Measurements from ENCODE around the gene RABL3.
A peak's percentile ranks its signal among the peaks of the same experiment; 100 is the strongest.
"Not testable (repeated sequence)": the region's sequence is repeated elsewhere in the genome, so short reads cannot be mapped to it uniquely, and the experiment has no call there.

The RABL3 gene

DNA sequence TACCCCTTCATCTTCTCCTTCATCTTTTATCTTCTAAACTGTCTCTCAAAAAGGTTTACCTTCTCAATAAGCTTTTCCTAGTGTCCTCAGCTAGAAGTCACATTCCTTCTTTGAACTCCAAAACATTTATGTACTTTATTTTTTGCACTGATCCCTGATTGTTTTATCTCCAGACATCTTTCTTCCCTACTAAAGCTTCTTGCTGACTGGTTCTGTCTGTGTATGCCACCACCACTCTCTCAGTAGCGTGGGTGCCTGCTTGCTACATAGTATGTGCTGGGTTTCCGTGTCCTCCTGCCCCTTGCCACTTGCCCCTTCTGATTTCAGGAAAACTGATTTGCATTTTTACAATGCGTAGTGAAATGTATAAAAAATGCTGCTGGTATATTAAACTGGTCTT is 24.3 kb upstream of the RABL3 start:
- no peaks in the 10 kb centered on the region for H3K27me3 ChIP-seq (ENCODE audit: control insufficient read depth, insufficient read depth, low read length)
- H3K4me3 ChIP-seq (ENCODE audit: low read length), result no peak overlapping the region
- H3K9me3 ChIP-seq (ENCODE audit: control insufficient read depth, low read length), result no peaks in the 10 kb centered on the region
- no peaks in the 10 kb centered on the region for H3K36me3 ChIP-seq (ENCODE audit: control insufficient read depth, insufficient read depth, low read length)
- H3K4me1 ChIP-seq (ENCODE audit: control insufficient read depth, insufficient read depth, low read length), result no peaks in the 10 kb centered on the region
- no peak overlapping the region for H3K9ac ChIP-seq (ENCODE audit: low read length)

DNA sequence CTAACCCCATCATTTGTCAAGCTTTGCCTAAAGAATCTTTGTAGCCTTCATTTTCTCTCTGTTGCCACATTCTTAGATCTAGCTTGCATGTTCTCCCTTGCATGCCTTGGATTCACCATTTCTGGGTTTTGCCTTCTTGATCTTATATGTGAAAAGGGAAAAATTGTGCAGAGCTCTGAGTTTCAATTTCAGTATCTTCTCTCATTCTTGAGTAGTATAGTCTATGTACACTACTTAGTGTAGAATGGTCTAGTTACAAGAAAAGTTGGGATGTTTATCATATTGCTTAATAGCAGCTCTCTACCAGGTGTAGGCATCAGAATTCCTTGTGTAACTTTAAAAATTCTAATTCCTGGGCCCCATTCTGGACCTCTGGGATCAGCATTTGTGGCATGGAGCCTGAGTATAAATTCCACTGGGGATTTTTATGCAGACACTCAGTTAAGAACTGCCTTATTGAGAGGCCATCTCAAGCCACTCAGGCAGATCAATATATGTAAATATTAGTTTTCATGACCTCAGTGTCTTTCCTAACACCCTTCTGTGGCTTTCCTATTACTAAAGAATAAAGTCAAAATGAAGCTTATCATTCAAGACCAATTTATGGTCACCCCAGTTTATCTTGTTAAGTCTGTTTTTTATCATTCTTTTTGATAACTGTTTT is 23.6 kb upstream of the RABL3 start:
- Histone ChIP-seq H3K4me1 (ENCODE audit: control insufficient read depth, insufficient read depth, low read length) (no peaks in the 10 kb centered on the region), H3K4me3 (ENCODE audit: low read length) (no peak overlapping the region)

DNA sequence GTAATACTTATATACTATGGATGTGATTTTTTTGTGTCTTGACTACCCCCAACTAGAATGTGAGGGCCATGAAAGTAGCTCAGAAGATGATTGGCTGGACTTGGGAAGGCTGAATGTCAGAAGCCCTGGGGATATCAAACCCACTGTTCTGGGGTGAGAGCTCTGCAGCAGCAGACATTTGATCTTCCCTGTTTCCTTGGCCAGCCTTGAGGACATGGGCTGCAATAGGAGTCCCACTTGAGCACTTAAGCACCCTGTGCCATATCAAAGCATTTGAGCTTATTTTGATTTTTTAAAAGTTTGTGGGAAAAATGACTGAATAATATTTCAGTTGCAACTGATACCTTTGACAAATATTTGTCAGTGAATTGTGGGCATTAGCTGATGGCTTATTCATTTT is 21.9 kb upstream of the RABL3 start:
- Histone ChIP-seq H3K9me3 (ENCODE audit: control insufficient read depth, low read length) (no peaks in the 10 kb centered on the region), H3K4me1 (ENCODE audit: control insufficient read depth, insufficient read depth, low read length) (no peaks in the 10 kb centered on the region), H3K4me3 (ENCODE audit: low read length) (no peak overlapping the region), H3K27me3 (ENCODE audit: control insufficient read depth, insufficient read depth, low read length) (no peaks in the 10 kb centered on the region), H3K36me3 (ENCODE audit: control insufficient read depth, insufficient read depth, low read length) (no peaks in the 10 kb centered on the region), H3K9ac (ENCODE audit: low read length) (no peak overlapping the region)

More for the DNA sequence above, 23.6 kb upstream of the RABL3 start:
- Histone ChIP-seq H3K36me3 (ENCODE audit: control insufficient read depth, insufficient read depth, low read length) (no peaks in the 10 kb centered on the region), H3K9ac (ENCODE audit: low read length) (no peak overlapping the region), H3K27me3 (ENCODE audit: control insufficient read depth, insufficient read depth, low read length) (no peaks in the 10 kb centered on the region), H3K9me3 (ENCODE audit: control insufficient read depth, low read length) (no peaks in the 10 kb centered on the region)

DNA sequence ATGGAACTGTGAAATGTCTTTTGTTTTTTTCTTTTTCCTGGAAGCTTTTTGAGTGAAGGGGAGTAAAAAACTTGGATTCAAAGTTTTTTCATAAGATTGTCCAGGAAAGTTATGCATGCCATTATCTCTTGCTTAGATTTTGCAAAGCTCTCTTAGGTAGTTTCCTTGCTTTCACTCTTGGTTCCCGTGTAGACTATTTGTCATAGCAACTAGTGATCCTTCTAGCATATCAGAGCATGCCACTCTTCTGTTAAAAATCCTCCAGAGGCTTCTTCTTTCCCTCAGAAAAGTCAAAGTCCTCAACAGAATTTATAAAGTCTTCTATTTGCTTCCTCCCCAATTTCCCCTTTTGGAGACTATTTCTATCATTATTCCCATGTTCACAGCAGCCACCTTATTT is 21.3 kb upstream of the RABL3 start:
- H3K4me1 ChIP-seq (ENCODE audit: control insufficient read depth, insufficient read depth, low read length), result no peaks in the 10 kb centered on the region
- no peak overlapping the region for H3K4me3 ChIP-seq (ENCODE audit: low read length)
- no peak overlapping the region for H3K9ac ChIP-seq (ENCODE audit: low read length)

DNA sequence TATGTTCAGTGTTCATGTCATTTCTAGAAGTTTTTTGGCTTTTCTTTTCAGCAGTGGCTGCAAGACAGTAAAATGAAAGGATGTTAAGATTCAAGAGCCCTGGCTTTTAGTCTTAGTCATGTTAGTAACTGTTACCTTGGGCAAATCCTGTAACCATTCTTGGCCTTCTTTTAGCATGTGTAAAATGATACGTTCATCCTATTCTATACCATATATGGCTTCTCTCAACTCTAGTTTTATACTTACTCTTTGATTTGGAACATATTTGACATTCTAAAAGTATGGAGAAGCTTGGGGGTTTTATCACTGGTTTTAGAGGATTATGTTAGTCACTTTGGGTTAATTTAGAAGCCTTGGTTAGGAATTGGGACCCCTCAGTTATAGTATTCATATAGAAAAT is 20.3 kb upstream of the RABL3 start:
- no peaks in the 10 kb centered on the region for H3K4me1 ChIP-seq (ENCODE audit: control insufficient read depth, insufficient read depth, low read length)
- H3K4me3 ChIP-seq (ENCODE audit: low read length), result no peak overlapping the region
- H3K36me3 ChIP-seq (ENCODE audit: control insufficient read depth, insufficient read depth, low read length), result no peaks in the 10 kb centered on the region
- no peak overlapping the region for H3K9ac ChIP-seq (ENCODE audit: low read length)
- H3K9me3 ChIP-seq (ENCODE audit: control insufficient read depth, low read length), result no peaks in the 10 kb centered on the region
- H3K27me3 ChIP-seq (ENCODE audit: control insufficient read depth, insufficient read depth, low read length), result no peaks in the 10 kb centered on the region

More for the DNA sequence above, 21.3 kb upstream of the RABL3 start:
- no peaks in the 10 kb centered on the region for H3K27me3 ChIP-seq (ENCODE audit: control insufficient read depth, insufficient read depth, low read length)
- H3K36me3 ChIP-seq (ENCODE audit: control insufficient read depth, insufficient read depth, low read length), result no peaks in the 10 kb centered on the region
- no peaks in the 10 kb centered on the region for H3K9me3 ChIP-seq (ENCODE audit: control insufficient read depth, low read length)

DNA sequence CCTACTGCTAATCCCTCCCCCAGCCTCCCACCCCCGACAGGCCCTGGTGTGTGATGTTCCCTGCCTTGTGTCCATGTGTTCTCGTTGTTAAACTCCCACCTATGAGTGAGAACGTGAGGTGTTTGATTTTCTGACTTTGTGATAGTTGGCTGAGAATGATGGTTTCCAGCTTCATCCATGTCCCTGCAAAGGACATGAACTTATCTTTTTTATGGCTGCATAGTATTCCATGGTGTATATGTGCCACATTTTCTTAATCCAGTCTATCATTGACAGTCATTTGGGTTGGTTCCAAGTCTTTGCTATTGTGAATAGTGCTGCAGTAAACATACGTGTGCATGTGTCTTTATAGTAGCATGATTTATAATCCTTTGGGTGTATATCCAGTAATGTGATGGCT is 16.2 kb upstream of the RABL3 start:
- H3K36me3 ChIP-seq (ENCODE audit: control insufficient read depth, insufficient read depth, low read length); H3K9ac ChIP-seq (ENCODE audit: low read length); H3K9me3 ChIP-seq (ENCODE audit: control insufficient read depth, low read length); H3K4me1 ChIP-seq (ENCODE audit: control insufficient read depth, insufficient read depth, low read length); H3K4me3 ChIP-seq (ENCODE audit: low read length); H3K27me3 ChIP-seq (ENCODE audit: control insufficient read depth, insufficient read depth, low read length): not testable (repeated sequence)

DNA sequence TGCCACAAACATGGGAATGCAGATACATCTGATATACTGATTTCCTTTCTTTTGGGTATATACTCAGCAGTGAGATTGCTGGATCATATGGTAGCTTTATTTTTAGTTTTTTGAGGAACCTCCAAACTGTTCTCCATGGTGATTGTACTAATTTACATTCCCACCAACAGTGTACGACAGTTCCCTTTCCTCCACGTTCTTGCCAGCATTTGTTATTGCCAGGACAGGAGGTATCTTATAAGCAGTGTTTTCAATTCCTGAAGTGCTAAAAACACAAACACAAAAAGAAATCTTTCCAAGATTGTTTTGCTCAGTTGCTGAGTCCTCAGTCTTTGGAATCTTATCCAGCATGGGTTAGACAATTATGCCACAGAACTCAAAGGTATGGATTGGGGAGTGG is 13.7 kb upstream of the RABL3 start:
- no peaks in the 10 kb centered on the region for H3K27me3 ChIP-seq (ENCODE audit: control insufficient read depth, insufficient read depth, low read length)
- no peaks in the 10 kb centered on the region for H3K36me3 ChIP-seq (ENCODE audit: control insufficient read depth, insufficient read depth, low read length)
- H3K9me3 ChIP-seq (ENCODE audit: control insufficient read depth, low read length), result no peaks in the 10 kb centered on the region
- no peaks in the 10 kb centered on the region for H3K4me1 ChIP-seq (ENCODE audit: control insufficient read depth, insufficient read depth, low read length)
- H3K9ac ChIP-seq (ENCODE audit: low read length), result no peak overlapping the region
- H3K4me3 ChIP-seq (ENCODE audit: low read length), result no peak overlapping the region

DNA sequence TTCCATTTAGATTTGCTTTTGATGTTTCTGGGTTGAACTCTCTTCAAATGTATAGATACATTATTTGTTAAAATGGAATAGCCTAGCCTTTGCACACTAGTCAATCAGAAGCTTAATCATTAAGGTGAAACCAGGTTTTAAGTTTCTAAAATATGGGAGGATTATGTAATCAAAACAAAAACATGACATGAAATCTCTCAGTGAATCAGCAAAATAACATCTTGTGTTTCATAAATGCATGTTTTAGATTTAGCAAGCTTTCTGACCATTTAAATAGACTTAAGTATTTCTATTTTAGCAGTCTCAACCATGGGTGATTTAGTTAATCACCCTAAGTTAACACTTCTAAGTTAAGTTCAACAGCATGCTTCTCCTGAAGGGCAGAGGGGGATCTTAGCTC is 11.5 kb upstream of the RABL3 start:
- Histone ChIP-seq H3K4me3 (ENCODE audit: low read length) (no peak overlapping the region), H3K9me3 (ENCODE audit: control insufficient read depth, low read length) (no peaks in the 10 kb centered on the region), H3K9ac (ENCODE audit: low read length) (no peak overlapping the region), H3K27me3 (ENCODE audit: control insufficient read depth, insufficient read depth, low read length) (no peaks in the 10 kb centered on the region), H3K36me3 (ENCODE audit: control insufficient read depth, insufficient read depth, low read length) (no peaks in the 10 kb centered on the region), H3K4me1 (ENCODE audit: control insufficient read depth, insufficient read depth, low read length) (no peaks in the 10 kb centered on the region)

DNA sequence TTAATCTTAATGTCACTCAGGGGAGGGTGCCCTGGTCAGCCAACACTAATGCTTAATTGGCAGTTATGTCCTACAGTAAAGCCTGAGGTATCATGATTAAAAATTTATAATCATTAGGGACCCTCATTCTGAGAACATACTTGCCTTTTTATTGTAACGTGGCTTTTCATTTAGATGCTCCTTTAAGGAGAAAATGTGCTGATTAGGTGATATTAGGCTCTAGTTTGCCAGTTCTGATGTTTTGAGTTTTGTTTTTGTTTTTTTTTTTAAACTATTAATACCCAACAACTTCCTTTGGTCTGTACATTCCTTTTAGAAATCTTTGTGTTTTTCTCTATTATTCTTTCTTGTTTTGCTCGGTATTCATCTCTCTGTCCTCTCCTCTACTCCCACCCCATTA is 10.5 kb upstream of the RABL3 start:
- Histone ChIP-seq H3K4me3 (ENCODE audit: low read length) (no peak overlapping the region), H3K9me3 (ENCODE audit: control insufficient read depth, low read length) (no peaks in the 10 kb centered on the region), H3K4me1 (ENCODE audit: control insufficient read depth, insufficient read depth, low read length) (no peaks in the 10 kb centered on the region), H3K36me3 (ENCODE audit: control insufficient read depth, insufficient read depth, low read length) (no peaks in the 10 kb centered on the region), H3K27me3 (ENCODE audit: control insufficient read depth, insufficient read depth, low read length) (no peaks in the 10 kb centered on the region), H3K9ac (ENCODE audit: low read length) (no peak overlapping the region)

DNA sequence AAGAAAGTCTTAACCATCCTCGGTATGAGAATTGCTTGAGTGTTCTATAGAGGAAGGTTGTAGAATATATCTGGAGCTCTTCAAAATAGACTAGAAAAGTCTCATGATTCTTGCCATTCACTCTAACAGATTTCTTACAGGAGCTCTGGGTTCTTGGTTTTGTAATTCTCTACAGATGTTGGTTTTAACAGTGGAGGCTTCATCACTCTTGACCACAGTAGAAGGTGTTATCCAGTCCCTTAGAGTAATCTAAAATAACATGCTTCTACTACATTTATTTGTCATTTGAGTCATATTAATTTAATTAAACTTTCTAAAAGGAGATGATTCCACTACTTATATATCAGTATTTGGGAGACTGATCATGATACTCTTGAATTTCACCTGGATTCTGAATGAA is 9.9 kb upstream of the RABL3 start:
- Histone ChIP-seq H3K9ac (ENCODE audit: low read length) (no peak overlapping the region), H3K36me3 (ENCODE audit: control insufficient read depth, insufficient read depth, low read length) (no peaks in the 10 kb centered on the region), H3K4me1 (ENCODE audit: control insufficient read depth, insufficient read depth, low read length) (no peaks in the 10 kb centered on the region), H3K9me3 (ENCODE audit: control insufficient read depth, low read length) (no peaks in the 10 kb centered on the region), H3K4me3 (ENCODE audit: low read length) (no peak overlapping the region), H3K27me3 (ENCODE audit: control insufficient read depth, insufficient read depth, low read length) (no peaks in the 10 kb centered on the region)

DNA sequence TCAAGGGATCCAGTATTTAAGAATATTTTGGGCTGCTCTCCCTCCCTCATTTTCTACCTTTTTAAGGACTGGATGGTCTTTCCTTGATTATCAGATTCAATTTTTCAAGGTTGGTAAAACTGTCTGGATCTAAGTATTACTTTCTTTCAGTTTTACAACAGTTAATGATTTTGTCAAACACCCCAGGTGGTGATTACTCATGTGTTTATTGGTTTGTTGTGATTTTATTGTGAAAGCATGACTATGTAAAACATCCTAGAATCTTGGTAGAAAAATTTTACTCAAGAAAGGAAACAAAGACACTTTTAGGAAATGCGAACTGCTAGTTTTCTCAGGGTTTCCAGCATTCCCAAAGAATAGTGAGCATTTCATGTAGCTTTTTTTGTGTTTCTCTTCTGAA is 7.5 kb upstream of the RABL3 start:
- Histone ChIP-seq H3K9me3 (ENCODE audit: control insufficient read depth, low read length) (no peaks in the 10 kb centered on the region), H3K36me3 (ENCODE audit: control insufficient read depth, insufficient read depth, low read length) (no peaks in the 10 kb centered on the region), H3K4me3 (ENCODE audit: low read length) (no peak overlapping the region), H3K9ac (ENCODE audit: low read length) (no peak overlapping the region), H3K27me3 (ENCODE audit: control insufficient read depth, insufficient read depth, low read length) (no peaks in the 10 kb centered on the region), H3K4me1 (ENCODE audit: control insufficient read depth, insufficient read depth, low read length) (no peaks in the 10 kb centered on the region)

DNA sequence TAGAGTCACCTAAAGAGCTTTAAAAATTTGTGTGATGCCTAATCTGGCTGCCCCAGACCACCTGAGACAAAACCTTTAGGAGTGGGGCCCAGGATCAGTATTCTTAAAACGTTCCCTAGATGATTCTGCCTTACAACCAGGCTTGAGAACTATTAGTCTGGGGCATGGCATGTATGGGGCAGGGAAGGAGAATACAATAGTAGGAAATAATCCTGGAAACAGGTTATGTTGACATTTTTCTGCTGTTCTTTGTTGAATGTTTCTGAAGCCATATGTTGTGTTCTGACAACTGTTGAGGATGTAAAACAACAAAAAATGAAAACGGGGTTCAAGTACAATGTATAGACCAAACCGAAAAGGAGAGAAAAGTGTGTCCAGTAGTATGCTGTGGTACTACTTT is 3.1 kb upstream of the RABL3 start:
- no peak overlapping the region for H3K9ac ChIP-seq (ENCODE audit: low read length)
- no peak overlapping the region for H3K4me3 ChIP-seq (ENCODE audit: low read length)
- H3K36me3 ChIP-seq (ENCODE audit: control insufficient read depth, insufficient read depth, low read length), result no peaks in the 10 kb centered on the region

DNA sequence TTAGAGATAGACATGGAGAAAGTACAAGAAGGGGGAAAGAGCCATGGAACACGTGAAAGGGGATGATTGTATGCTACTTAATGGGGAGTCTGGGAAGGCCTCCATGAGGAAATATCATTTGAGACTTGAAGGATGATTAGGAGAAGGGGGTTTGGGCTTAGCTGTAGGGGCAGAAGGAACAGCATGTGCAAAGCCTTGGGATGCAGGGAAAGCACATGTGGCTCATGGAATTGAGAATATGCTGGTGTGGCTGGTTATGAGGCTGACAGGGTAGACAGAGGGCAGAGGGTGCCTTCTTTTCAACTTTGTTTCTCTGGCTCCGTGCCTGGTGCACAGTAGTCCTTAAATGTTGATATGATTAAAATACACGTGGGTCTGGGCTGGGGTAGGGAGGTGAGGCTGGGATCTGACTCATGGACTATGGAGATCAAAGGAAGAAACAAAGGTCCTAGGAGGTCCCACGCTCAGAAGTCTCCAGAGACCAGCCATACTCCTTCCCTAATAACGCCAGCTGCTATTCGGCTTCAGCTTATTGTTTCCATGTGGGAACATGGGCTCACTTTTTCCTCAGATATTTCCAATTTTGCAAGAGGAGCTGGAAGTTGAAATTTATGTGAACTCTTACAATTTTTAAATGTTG is 1.4 kb upstream of the RABL3 start:
- Histone ChIP-seq H3K4me3 (ENCODE audit: low read length) (peak overlapping the region; percentile 86), H3K9ac (ENCODE audit: low read length) (peak overlapping the region; percentile 95), H3K4me1 (ENCODE audit: control insufficient read depth, insufficient read depth, low read length) (peaks cover 11% of the 10 kb centered on the region), H3K27me3 (ENCODE audit: control insufficient read depth, insufficient read depth, low read length) (no peaks in the 10 kb centered on the region), H3K9me3 (ENCODE audit: control insufficient read depth, low read length) (no peaks in the 10 kb centered on the region), H3K36me3 (ENCODE audit: control insufficient read depth, insufficient read depth, low read length) (no peaks in the 10 kb centered on the region)

More for the DNA sequence above, 3.1 kb upstream of the RABL3 start:
- Histone ChIP-seq H3K4me1 (ENCODE audit: control insufficient read depth, insufficient read depth, low read length) (peaks cover 11% of the 10 kb centered on the region), H3K27me3 (ENCODE audit: control insufficient read depth, insufficient read depth, low read length) (no peaks in the 10 kb centered on the region), H3K9me3 (ENCODE audit: control insufficient read depth, low read length) (no peaks in the 10 kb centered on the region)
